Breast epithelium (tissue), 4 donors: ENCODE data around the gene CDK5RAP3. TPM values are rescaled to one million over a fixed set of nuclear protein-coding genes. Genes with fewer than 3 reads are reported as not detected.

Experiments used
- DNase-seq, 2 donors: peaks; one replicate each; pipeline ENCODE4 v3.0.0-alpha.2; 2019; ENCODE audit warnings: low spot score in 2 of 2
- H3K27ac ChIP-seq, 2 donors: fragments of 200-600 bp; sonication (generic) in 1 of 2; one replicate each; pipeline ENCODE4 v1.5.1; 2016 to 2019; ENCODE audit warnings: mild to moderate bottlenecking in 1 of 2
- H3K27me3 ChIP-seq, 2 donors: fragments of 200-600 bp; sonication (generic) in 1 of 2; one replicate each; pipeline versions ENCODE4 v1.5.1 to v1.6.0; 2017 to 2019; ENCODE audit warnings: control low read depth in 1 of 2, mild to moderate bottlenecking in 1 of 2
- H3K36me3 ChIP-seq: fragments of 200-600 bp; one replicate; pipeline ENCODE4 v1.5.1; 2019
- H3K4me1 ChIP-seq, 2 donors: fragments of 200-600 bp; sonication (generic); one replicate each; pipeline ENCODE4 v1.5.1; 2016 to 2019; ENCODE audit warnings: control low read depth in 1 of 2
- H3K4me3 ChIP-seq, 3 donors: fragments of 200-600 bp; sonication (generic); 1 replicate in 2 of 3; 2 replicates in 1 of 3; pipeline ENCODE4 v1.5.1; 2016 to 2019; ENCODE audit warnings: mild to moderate bottlenecking in 3 of 3, moderate library complexity in 2 of 3
- H3K9me3 ChIP-seq, 2 donors: fragments of 200-600 bp; sonication (generic) in 1 of 2; one replicate each; pipeline ENCODE4 v1.5.1; 2016 to 2019; ENCODE audit warnings: control low read depth in 1 of 2
- POLR2A ChIP-seq: fragments of 450-650 bp; IDR thresholded peaks from one replicate; pipeline ENCODE4 v1.6.1; 2016; ENCODE audit warnings: antibody characterized with exemption, mild to moderate bottlenecking, moderate library complexity
- POLR2AphosphoS5 ChIP-seq, 3 donors: sonication (generic); formaldehyde crosslinking; IDR thresholded peaks; one replicate each; pipeline ENCODE4 v1.6.1; 2017; ENCODE audit warnings: antibody characterized with exemption in 3 of 3
- intact Hi-C: fragments of 100-400 bp; cut with DNase I; formaldehyde crosslinking; loops from one replicate; pipeline ENCODE4 v1.15.1; 2023; ENCODE audit warnings: low total_unique reads
- total RNA-seq, 3 donors: library from RNA; depleted of rRNA; stranded (reverse); fragments of >200 nt; gene quantifications; one replicate each; pipeline ENCODE4 v1.1.0, GENCODE V29; 2016
- TF ChIP-seq, protein P1 (sequence below), 3 donors: fragments of 450-650 bp; IDR thresholded peaks; one replicate each; pipeline ENCODE4 v1.5.1; 2016 to 2017; ENCODE audit warnings: antibody characterized with exemption in 3 of 3, mild to moderate bottlenecking in 3 of 3, moderate library complexity in 3 of 3

Gene CDK5RAP3
- total RNA-seq, 3 donors from 2014 or later = 121 to 198 (median 183) TPM

DNA sequence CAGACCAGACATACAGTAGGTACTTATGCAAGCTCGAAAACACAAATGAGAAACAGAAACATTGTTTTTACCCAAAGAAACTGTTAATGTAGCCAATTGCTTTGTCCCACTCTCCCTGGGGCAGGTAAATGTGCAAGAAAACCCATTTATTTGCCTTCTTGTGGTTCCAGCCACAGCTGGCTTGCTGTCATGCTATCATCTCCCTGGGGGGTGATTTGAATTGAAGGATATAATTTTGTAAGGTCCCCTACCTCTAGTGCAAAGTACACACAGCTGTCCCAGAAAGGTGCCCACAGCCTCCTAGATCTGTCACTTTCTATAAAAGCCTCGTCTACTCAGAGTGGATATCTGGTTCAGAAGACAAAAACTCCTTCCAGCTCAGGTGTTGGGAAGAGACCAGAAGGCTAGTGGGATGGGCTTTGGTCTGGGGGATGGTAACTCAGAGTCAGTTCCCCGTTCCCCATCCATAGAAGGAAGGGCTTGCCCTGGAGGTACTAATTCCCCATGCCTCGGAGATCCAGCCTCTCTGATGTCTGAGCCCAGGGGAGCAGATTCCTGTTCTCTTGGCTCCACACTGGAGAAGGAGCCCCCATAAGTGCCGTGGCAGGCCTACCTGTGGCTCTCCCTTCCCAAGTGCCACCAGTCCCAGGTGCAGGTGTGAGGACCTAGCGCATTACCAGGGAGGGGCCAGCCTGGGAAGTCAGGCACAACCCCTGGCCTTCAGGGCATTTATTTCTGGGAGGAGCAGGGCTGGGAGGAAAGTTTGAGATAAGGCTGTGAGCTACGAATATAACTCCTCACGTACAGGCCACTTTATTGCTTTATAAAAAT, 10.9 kb upstream of the CDK5RAP3 start:
- Histone ChIP-seq H3K27me3 (no peaks in the 10 kb centered on the region), H3K4me1 (peaks cover 0 to 14% of the 10 kb centered on the region in 2 donors), H3K36me3 (no peaks in the 10 kb centered on the region), H3K4me3 (no peak overlapping the region), H3K9me3 (no peaks in the 10 kb centered on the region), H3K27ac (peak overlapping the region in 1 of 2 donors; percentile 95)
- intact Hi-C loops = no loop called here
- DNase-seq = no peak
- TF ChIP-seq, protein P1, sequence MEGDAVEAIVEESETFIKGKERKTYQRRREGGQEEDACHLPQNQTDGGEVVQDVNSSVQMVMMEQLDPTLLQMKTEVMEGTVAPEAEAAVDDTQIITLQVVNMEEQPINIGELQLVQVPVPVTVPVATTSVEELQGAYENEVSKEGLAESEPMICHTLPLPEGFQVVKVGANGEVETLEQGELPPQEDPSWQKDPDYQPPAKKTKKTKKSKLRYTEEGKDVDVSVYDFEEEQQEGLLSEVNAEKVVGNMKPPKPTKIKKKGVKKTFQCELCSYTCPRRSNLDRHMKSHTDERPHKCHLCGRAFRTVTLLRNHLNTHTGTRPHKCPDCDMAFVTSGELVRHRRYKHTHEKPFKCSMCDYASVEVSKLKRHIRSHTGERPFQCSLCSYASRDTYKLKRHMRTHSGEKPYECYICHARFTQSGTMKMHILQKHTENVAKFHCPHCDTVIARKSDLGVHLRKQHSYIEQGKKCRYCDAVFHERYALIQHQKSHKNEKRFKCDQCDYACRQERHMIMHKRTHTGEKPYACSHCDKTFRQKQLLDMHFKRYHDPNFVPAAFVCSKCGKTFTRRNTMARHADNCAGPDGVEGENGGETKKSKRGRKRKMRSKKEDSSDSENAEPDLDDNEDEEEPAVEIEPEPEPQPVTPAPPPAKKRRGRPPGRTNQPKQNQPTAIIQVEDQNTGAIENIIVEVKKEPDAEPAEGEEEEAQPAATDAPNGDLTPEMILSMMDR (IDR thresholded peaks at IDR 0.05) = no peak
- TF ChIP-seq POLR2A = no peak
- no peak for TF ChIP-seq POLR2AphosphoS5 (IDR thresholded peaks at IDR 0.05)

DNA sequence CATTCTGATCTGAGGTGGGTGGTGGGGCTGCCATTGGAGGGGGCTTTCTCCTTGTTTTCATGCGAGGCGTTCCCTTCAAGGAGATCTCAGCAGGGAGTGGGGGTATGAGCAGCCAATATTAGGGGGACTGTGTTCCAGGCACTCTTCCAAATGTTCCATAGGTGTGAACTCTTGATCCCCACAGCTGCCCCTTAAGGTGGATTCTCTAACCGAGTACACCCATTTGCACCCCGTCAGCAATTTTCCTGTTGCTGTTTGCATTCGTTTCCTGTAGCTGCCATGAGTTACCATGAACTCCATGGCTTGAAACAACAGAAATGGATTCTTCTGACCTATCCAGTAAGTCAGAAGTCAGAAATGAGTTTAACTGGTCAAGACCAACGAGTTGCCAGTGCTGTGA, 9.5 kb upstream of the CDK5RAP3 start:
- no peak overlapping the region for H3K4me3 ChIP-seq
- TF ChIP-seq, protein P1 (IDR thresholded peaks at IDR 0.05) = no peak
- H3K4me1 ChIP-seq = peaks cover 0 to 14% of the 10 kb centered on the region in 2 donors
- no peaks in the 10 kb centered on the region for H3K27me3 ChIP-seq
- intact Hi-C loops = no loop called here
- H3K27ac ChIP-seq = no peak overlapping the region
- no peak for DNase-seq
- H3K9me3 ChIP-seq = no peaks in the 10 kb centered on the region
- no peaks in the 10 kb centered on the region for H3K36me3 ChIP-seq

DNA sequence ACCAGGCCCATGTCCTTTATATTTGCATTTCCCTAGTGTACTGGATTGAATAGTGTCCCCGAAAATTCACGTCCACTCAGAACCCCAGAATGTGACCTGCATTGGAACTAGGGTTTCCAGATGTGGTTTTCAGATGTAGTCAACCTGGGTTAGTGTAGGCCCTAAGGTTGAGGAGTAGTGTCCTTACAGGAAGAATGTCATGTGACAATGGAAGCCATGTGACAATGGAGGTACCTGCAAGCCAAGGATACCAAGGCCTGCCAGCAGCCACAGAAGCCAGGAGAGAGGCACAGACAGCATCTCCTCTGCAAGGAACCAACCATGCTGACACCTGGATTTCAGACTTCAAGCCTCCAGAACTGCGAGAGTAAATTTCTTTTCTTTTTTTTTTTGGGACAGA, 8.0 kb upstream of the CDK5RAP3 start:
- no peak for DNase-seq
- intact Hi-C loops = no loop called here
- Histone ChIP-seq H3K4me3 (no peak overlapping the region), H3K27ac (no peak overlapping the region), H3K27me3 (no peaks in the 10 kb centered on the region), H3K9me3 (no peaks in the 10 kb centered on the region), H3K4me1 (peaks cover 0 to 14% of the 10 kb centered on the region in 2 donors), H3K36me3 (no peaks in the 10 kb centered on the region)
- TF ChIP-seq, protein P1 (IDR thresholded peaks at IDR 0.05) = no peak
- no peak for TF ChIP-seq POLR2AphosphoS5 (IDR thresholded peaks at IDR 0.05)

DNA sequence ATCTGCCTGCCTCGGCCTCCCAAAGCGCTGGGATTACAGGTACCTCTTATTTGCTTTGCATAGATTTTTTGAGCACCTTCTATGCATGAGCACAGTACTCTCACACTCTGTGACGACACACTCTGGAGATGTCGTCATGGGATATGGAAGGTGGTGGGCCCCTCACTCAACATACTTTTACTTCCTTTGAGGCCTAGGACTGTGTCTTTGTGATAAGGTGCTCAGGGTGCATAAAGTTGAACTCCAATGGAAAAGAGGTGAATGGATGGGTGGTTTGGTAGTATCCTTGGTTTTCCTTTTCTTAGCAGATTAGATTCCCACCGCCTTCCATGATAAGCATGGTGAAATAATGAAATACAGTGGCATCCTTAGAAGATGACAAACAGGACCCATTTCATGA, 6.1 kb upstream of the CDK5RAP3 start:
- Histone ChIP-seq H3K4me3 (no peak overlapping the region), H3K9me3 (no peaks in the 10 kb centered on the region), H3K4me1 (peaks cover 0 to 4% of the 10 kb centered on the region in 2 donors), H3K27ac (no peak overlapping the region), H3K36me3 (no peaks in the 10 kb centered on the region), H3K27me3 (no peaks in the 10 kb centered on the region)
- intact Hi-C loops = no loop called here
- DNase-seq = no peak
- TF ChIP-seq POLR2AphosphoS5 (IDR thresholded peaks at IDR 0.05) = no peak
- TF ChIP-seq, protein P1 (IDR thresholded peaks at IDR 0.05) = no peak
- TF ChIP-seq POLR2A = no peak

DNA sequence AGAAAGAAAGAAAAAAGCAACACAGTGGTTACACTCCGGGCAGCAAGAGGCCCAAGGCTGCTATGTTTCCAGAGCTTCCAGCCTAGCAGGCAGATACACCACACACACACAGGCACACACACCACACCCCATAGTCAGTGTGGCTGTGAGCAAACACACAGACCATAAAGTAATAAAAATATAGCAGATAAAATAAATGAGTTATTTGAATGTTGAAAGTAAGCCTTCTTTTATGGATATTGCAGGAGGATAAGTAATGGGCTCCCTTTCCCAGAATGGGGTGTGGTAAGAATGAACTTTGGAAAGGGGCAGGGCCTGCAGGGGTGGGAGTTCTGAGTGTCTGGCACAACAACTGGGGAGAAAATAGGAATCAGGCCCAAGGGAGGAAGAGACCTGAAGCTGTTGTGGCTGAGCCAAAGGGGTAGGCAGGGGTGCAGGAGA, 4.8 kb upstream of the CDK5RAP3 start:
- peak overlapping the region; percentile 23 to 56 for H3K27ac ChIP-seq
- no peaks in the 10 kb centered on the region for H3K36me3 ChIP-seq
- intact Hi-C loops = no loop called here
- TF ChIP-seq, protein P1 (IDR thresholded peaks at IDR 0.05) = no peak
- TF ChIP-seq POLR2A (no peak), POLR2AphosphoS5 (IDR thresholded peaks at IDR 0.05) (no peak)
- DNase-seq = no peak
- H3K27me3 ChIP-seq = no peaks in the 10 kb centered on the region
- no peaks in the 10 kb centered on the region for H3K4me1 ChIP-seq
- no peaks in the 10 kb centered on the region for H3K9me3 ChIP-seq
- H3K4me3 ChIP-seq = no peak overlapping the region
